ENCODE results near the gene A3GALT2. TPM values are rescaled to one million over a fixed set of nuclear protein-coding genes. Genes with fewer than 3 reads are reported as not detected.

A3GALT2 gene
- not detected in 2 replicates for total RNA-seq (2021)
- percentile 33 among the genes with signal in this experiment for Bru-seq, nascent RNA
- BruChase-seq, experiment 1, labeled RNA remaining after a 2-hour chase, result percentile 27 among the genes with signal in this experiment
- percentile 29 among the genes with signal in this experiment for BruChase-seq, experiment 2, labeled RNA remaining after a 6-hour chase
- long read RNA-seq, result 0 reads

DNA sequence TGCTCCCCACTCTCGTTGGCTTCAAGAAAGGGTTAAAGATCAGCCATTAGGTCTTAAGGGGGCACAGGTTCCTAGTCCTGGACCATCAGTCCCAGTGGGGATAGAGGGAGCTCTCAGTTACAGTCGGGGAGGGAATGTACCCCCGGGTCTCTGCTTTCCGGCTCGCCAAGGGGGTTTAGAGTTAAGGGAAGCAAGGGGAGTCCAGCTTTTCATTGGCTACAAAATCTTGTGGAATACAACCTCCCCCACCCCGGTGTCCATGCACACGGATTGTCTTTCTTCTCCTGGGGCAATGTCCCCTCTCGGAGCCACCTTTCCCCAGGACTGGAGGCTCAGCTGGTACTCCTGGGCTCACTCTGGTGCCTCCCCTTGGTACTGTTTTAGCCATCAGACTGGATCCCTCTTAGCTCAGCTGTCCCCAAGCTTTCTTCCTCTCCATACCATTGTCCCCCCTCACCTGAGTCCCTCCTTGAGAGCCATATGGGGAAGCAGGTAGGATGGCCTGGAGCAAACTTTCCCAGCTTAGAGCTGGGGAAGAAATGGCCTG, at the start of gene A3GALT2:
Gene A3GALT2 (minus strand): TSS at position 480 of the 547 bp plus-strand sequence. CDS start 0 bp downstream, at position 480.
- BruUV-seq (replicated peaks), result no TSS peak
- DNase-seq, result no peak
- Histone ChIP-seq H2AFZ (no peak within 1 kb of the TSS), H3K36me3 (ENCODE audit: low read depth) (peaks cover 15% of the 10 kb centered on the region), H3K9me3 (ENCODE audit: insufficient read depth, low read depth) (no peaks in the 10 kb centered on the region), H3K79me2 (ENCODE audit: low read depth) (no peaks in the 10 kb centered on the region), H3K27me3 (ENCODE audit: insufficient read depth, low read depth) (no peaks in the 10 kb centered on the region), H3K4me1 (replicated peaks; ENCODE audit: insufficient read depth) (no peaks in the 10 kb centered on the region), H3K9me2 (ENCODE audit: insufficient read depth) (no peaks in the 10 kb centered on the region), H4K20me1 (ENCODE audit: insufficient read depth) (peaks cover 9% of the 10 kb centered on the region), H3F3A (ENCODE audit: insufficient read depth, low read depth) (peaks cover 40% of the 10 kb centered on the region; the same call in 1 of the 2 replicates), H3K27ac (no peak within 1 kb of the TSS), H3K4me2 (no peak within 1 kb of the TSS), H3K4me3 (no peak within 1 kb of the TSS)
- POLR2A ChIA-PET (ENCODE audit: unreplicated experiment), result interaction anchor here (0.7 kb wide), 1 partner anchor 622 kb away, joined by 4 read pairs; no protein-coding TSS in a partner anchor
- intact Hi-C loops (cut with micrococcal nuclease; ENCODE audit: unreplicated experiment), result no loop called here
- CTCF ChIA-PET, result no interaction called here
- no peak for TF ChIP-seq CTCF (conservative IDR thresholded peaks at IDR 0.05)
- no peak for TF ChIP-seq EZH2 (IDR thresholded peaks at IDR 0.05; ENCODE audit: low read depth)

DNA sequence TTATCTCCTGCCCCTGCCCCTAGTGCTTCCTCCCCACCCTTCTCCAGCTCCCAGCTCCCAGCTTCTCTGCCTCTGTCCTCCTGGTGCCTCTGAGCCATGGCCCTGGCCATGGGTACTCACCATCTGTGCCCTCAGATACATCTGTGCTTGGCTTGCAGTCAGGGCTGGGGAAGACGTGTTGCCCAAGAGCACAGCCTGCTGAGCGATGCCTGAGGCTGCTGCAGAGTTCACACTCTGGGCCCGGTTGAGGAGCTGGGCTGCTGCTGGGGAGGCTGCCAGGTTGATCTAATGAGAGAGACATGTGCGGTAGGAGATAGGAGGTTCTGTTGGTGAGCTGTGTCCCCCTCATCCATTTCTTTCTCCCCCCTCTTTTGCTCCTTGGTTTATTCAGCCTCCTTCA, 49.4 kb upstream of the A3GALT2 start:
- Histone ChIP-seq H3K36me3 (ENCODE audit: low read depth) (no peaks in the 10 kb centered on the region), H3K27ac (no peak overlapping the region), H3K9me2 (ENCODE audit: insufficient read depth) (no peaks in the 10 kb centered on the region), H3K4me3 (no peak overlapping the region), H3K79me2 (ENCODE audit: low read depth) (no peaks in the 10 kb centered on the region), H4K20me1 (ENCODE audit: insufficient read depth) (no peaks in the 10 kb centered on the region), H3K9me3 (ENCODE audit: insufficient read depth, low read depth) (no peaks in the 10 kb centered on the region), H2AFZ (no peak overlapping the region), H3K4me1 (replicated peaks; ENCODE audit: insufficient read depth) (peaks cover 3% of the 10 kb centered on the region; the same call in 1 of the 2 replicates), H3K27me3 (ENCODE audit: insufficient read depth, low read depth) (no peaks in the 10 kb centered on the region), H3F3A (ENCODE audit: insufficient read depth, low read depth) (no peaks in the 10 kb centered on the region), H3K4me2 (no peak overlapping the region)
- ChIA-PET POLR2A (ENCODE audit: unreplicated experiment) (no interaction called here), CTCF (no interaction called here)
- no TSS peak for BruUV-seq (replicated peaks)
- TF ChIP-seq CTCF (conservative IDR thresholded peaks at IDR 0.05) (no peak), EZH2 (IDR thresholded peaks at IDR 0.05; ENCODE audit: low read depth) (no peak)
- DNase-seq, result no peak
- intact Hi-C loops (cut with micrococcal nuclease; ENCODE audit: unreplicated experiment), result no loop called here

DNA sequence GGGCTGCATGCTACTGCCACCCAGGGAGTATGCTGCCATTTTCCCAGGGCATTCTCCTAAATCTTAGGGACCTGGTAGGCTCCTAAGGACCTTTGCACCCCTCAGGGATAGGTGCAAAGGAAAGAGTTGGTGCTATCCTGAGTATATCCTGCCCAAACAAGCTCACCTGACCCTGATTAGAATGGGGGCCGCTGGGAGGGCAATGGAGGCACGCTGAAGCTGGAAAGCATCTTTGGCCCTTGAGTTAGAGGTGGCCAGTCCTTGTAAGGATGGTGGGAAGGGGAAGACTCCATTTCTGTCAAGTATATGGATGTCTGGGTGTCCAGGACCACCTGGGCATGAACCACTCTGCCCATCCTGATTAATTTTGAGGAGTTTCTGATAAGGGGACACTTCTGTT, 48.9 kb upstream of the A3GALT2 start:
- ChIA-PET CTCF (interaction anchor here (0.6 kb wide), 1 partner anchor 242 kb away, joined by 8 read pairs; no protein-coding TSS in a partner anchor), POLR2A (ENCODE audit: unreplicated experiment) (no interaction called here)
- Histone ChIP-seq H4K20me1 (ENCODE audit: insufficient read depth) (no peaks in the 10 kb centered on the region), H3K9me2 (ENCODE audit: insufficient read depth) (no peaks in the 10 kb centered on the region), H3K79me2 (ENCODE audit: low read depth) (no peaks in the 10 kb centered on the region), H3K4me2 (no peak overlapping the region), H2AFZ (no peak overlapping the region), H3K27ac (no peak overlapping the region), H3K36me3 (ENCODE audit: low read depth) (no peaks in the 10 kb centered on the region), H3K27me3 (ENCODE audit: insufficient read depth, low read depth) (no peaks in the 10 kb centered on the region), H3K9me3 (ENCODE audit: insufficient read depth, low read depth) (no peaks in the 10 kb centered on the region), H3K4me3 (no peak overlapping the region), H3K4me1 (replicated peaks; ENCODE audit: insufficient read depth) (peaks cover 3% of the 10 kb centered on the region; the same call in 1 of the 2 replicates), H3F3A (ENCODE audit: insufficient read depth, low read depth) (no peaks in the 10 kb centered on the region; the same call in 1 of the 2 replicates)
- no peak for DNase-seq
- TF ChIP-seq EZH2 (IDR thresholded peaks at IDR 0.05; ENCODE audit: low read depth) (no peak), CTCF (conservative IDR thresholded peaks at IDR 0.05) (no peak)
- BruUV-seq (replicated peaks), result no TSS peak
- intact Hi-C loops (cut with micrococcal nuclease; ENCODE audit: unreplicated experiment), result loop anchor here (5.0 kb wide), 2 partner anchors 88 to 103 kb away; partner anchors contain the start of gene ZSCAN20

Data from PC-9 (cell line).